Measurements from ENCODE around the gene ARHGAP6.
A peak's percentile ranks its signal among the peaks of the same experiment; 100 is the strongest.

ARHGAP6 gene

DNA sequence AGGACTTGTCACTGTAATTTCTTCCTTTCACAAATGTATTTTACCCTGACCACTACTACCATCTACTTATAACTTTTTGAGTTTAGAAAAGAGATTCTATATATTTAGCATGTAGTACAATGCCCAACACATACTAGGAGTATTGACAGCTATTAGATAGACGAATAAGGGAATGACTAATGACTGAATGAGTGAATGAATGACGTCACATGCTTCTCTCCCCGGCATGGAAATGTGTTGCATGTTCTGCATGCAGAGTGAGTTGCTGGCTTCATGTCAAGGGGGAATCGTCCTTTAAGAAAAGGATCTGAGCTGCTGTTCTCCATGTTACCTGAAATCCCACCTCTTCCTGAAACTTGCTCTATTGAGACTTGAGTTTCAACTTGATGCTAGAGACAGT, 459.9 kb downstream of the ARHGAP6 start:
- no peak for DNase-seq

DNA sequence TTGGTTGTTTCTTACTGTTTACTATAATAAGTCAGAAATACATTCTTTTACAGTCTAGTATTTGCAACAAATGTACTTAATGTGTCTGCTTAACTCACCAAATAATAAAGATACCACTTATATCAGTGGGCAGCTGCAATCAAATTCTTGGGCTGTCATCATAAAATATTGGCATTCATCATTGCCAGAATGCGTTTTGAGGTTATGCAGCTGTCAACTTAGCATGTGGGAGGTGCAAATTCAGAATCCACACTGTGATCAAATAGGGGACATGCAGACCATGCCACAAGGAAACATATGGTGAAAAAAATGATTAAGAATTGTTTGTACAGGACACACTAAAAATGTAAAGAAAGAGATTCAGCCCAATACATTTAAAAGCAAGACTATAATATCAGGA, 468.0 kb downstream of the ARHGAP6 start:
- no peak for DNase-seq

DNA sequence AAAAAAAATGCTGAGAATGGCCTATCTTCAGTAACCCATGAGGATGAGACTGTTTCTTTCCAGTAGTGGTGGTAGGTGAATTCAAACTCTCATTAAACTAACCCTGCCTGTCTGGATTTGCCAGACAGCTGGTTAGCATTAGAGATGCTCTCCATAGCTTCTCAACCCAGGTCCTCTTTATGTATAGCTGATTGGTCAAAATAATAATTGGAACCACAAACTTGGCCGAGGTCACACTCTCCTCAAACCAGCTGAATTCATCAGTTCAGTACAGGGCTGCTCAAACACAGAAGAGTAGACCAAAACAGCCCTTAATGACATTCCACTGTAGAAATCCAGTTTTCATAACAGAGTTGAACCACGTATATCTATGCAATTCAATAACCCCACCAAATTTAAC, 469.2 kb downstream of the ARHGAP6 start:
- DNase-seq, result no peak

DNA sequence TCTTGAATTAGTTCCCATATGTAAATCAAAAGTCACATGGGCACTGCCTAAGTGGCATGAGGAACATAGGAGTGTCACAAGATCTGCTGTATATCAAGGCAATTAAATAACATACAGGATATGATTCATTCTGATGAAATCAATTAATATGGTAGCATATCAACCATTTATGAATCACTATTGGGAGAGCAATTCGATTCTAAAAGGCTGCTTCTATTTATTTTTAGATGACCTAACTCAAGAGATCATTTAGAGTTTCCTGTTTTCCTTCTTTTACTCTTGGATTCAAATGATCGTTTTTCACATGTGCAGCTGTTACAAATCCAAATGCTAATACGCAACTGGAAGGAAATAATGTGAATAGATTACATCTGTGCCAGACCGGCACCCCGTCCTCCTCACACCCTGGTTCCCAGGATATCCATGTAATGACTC, 472.7 kb downstream of the ARHGAP6 start:
- DNase-seq, result no peak

DNA sequence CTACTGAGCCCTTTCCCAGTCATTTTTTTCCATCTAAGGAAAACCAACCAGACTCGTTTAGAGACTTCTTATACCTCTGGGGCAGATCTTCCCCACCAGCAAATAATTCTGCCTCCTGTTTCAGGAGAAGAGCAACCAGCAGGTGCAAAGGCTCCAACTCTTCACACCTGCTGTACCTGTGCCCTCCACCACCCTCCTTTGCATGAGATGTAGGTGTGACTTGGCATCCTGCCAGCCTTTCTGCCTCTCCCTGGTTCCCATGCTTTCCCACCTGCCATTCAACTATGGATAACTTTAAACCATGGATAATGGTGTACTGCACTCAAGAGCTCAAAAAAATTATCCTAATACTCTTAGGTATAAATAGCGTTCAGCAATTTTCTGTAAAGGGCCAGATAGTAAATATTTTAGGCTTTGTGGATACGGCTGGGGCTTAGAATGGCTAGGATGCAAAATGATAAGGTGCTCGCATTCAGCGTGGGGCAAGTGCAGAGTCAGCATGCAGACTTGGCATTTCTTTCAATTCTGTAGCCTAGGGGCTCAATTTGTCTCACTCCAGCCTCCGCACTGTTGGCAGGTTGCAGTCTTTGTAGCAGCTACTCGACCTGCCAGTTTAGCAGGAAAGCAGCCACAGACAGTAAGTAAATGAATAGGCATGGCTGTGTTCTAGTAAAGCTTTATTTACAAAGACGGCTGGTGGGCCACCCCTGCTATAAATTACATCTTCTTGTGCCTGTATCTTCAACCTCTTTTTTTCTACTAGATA, 474.8 kb downstream of the ARHGAP6 start:
- no peak for DNase-seq

DNA sequence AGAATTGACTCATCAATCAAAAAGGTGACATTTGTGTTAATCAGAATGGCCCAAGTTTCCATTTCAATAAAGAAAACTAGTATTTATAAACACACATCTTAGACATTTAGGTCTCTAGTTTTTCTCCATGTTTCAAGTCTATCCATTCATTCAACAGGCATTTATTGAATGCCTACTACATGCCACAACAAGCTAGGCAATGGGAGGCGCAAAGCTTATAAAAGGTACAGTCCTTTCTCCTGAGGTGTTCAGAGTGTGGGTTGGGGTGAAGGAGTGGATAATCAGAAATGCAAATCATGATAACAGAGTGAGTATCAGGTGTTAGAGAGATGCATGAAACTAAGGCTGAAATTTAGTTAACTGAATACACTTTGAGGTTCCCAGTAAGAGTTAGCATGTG, 476.6 kb downstream of the ARHGAP6 start:
- no peak for DNase-seq

DNA sequence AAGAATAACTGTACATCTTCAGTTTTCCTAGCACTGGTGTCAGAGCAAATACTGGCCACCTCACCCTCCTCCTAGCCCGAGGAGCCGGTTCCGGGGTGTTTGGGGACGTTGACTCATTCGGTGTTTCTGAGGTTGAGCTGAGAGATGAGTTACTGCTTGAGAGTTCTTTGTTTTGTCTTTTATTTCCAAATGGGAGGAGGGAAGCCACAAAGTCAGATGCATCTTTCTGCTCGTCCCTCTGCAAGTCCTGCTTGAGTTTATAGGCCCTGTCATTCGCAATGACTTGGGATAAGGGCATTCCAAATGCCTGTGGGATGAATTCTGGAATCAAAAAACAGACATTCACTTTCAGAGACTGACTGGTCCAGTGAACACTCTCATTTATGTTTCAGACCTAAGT, 477.1 kb downstream of the ARHGAP6 start:
- DNase-seq, result no peak

DNA sequence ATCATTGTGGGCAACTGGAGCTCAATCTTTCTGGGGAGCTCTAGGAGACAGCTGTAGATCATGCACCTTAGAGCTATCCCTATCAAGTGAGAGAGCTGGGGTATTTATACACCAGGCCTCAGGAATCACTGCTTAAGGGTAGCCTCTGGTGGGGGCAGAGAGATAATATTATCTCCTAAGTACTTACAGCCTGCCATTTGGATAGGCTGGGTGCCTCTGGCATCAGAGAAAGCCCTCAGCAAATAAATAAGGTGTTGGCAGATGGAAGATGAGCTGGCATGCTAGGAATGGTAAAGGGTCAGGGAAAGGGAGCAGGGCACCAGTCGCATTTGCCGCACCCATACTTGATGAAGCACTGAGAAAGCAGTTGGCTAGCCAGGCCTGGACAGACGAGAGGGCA, 478.7 kb downstream of the ARHGAP6 start:
- DNase-seq, result no peak

DNA sequence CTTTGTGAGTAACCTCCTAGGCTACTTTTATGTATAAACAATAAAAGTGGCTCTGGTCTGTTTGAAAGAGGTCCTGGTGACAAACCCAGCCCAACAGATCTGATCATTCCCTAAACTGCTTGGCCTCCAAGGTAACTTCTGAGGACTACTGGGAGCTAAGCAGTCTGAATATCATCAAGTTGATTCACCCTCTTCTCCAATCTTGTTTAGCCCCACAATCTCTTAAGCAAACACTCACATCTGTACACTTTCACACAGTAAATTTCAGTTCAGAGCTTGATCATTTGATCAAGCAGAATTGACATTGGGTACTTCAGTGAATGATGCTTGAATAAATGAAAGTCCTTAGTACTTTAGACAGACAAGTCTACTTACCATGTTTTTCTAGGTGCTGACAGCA, 479.9 kb downstream of the ARHGAP6 start:
- no peak for DNase-seq

DNA sequence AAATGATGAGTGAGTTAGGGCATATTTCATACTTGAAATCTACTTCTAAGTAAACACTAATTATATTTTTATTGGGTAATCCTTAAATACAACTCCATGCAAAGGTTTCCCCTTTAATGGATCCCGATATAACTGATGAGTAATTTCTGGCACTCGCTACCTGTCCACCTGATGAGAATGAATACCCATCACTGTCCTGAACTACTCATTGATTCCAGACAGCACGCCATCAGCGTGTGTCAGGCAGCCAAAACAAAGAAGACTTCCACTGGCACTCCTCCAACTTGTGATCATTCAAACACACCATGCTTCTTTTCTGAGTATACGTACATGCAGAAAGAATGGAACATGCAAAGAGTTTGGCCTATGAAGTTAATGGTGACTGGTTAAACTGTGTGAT, 485.1 kb downstream of the ARHGAP6 start:
- DNase-seq, result no peak

DNA sequence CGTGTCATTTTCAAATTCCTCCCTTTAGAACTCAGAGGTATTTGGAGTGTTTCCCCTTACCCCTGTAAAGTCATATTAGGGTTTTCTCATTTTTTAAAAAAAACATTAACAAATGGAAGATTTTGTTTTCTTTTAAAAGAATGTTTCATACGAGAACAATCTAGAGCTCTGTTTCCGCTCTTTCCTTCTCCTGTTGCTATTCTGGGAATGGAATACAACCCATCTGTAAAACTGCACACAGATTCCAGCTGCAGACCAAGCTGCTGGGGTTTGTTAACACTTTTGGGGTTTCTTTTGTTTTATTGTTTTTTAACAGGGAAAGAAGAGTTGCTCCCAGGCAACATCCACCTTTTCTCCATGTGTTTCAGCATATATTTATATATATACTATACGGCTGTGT, 493.3 kb downstream of the ARHGAP6 start:
- DNase-seq, result no peak

DNA sequence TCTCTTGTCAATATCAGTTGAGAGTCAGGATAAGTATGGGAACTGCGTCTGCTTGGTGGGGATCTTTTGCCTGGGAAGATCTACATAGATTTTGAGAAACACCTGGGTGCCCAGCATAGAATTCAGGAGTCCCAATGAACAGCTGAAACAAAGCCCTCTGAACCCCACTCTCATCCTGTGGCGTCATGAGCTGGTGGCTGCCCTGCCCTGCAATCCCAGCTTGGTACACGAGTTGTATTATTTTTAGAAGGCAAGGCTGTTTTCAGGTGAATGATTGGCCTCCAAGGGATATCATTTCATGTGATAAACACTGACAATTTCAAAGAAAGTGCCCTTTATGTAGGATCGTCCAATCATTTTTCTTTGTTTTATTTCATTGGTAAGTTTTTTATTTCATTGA, 493.8 kb downstream of the ARHGAP6 start:
- no peak for DNase-seq

DNA sequence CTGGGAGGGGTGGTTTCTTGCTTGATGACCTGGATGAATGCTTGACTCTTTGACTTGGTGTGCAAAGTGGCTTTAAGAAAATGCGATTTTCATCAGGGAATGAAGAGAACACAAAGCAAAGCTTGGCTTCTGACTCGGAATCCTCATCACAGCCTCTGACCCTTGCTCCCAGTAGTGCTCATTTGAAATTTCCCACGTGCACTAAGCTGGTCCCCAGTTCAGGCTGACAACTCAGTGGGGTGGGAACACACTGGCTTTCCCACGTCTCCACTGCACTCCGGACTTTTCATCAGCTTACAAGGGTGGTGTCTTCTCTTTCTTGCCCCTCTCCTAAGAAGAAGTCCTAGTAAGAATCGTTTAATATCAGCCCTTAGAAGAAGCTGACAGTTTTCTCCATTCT, 501.3 kb downstream of the ARHGAP6 start:
- DNase-seq, result no peak

DNA sequence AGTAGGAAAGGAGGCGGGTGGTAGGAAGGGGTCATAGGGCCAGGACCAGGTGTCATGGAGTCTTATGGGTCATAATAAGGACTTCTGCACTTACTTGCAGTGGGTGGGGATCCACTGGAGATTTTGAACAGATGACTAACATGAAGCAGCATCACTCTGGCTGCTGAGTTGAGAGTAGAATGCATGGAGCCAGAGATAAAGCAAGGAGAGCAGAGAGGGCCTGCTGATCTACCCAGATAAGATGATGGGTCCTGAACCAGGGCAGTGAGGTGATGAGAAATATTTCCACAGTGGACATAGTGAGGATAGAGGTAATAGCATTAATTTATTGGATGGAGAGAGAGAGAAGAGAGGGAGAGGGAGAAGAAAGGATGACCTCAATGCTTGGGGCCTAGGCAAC, 506.6 kb downstream of the ARHGAP6 start:
- no peak for DNase-seq

DNA sequence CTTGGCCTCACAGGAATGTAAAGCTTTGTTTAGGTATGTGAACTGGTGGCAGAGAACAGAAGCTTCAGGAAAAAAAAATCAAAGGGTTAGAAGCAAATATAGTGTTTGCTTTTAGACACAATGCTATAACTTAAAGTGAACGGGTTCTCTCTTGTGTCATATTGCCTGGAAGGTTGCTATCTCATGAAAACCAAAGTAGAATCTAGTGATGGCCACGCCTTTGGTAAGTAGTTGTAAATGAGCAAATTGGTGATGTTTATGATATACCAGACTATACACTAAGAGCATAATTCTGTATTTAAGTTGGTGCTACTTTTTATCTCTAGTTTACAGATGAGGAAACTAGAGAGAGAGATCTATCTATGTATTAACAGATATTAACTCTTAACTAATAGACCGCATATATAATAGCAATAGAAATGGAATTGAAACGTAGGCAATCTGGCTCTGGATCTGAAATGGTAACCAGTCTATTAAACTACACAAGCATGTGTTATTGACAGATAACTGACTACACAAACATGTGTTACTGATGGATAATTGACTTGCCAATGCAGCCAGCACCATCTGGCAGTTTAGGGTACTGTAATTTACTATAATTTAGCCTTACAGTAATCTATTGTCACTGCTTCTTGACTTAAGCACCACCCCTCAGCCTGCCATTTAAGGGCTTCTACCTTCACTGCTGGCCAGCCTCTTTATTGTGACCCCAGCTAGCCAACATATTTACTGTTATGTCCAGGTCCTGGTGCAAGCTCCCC, 513.7 kb downstream of the ARHGAP6 start:
- no peak for DNase-seq

DNA sequence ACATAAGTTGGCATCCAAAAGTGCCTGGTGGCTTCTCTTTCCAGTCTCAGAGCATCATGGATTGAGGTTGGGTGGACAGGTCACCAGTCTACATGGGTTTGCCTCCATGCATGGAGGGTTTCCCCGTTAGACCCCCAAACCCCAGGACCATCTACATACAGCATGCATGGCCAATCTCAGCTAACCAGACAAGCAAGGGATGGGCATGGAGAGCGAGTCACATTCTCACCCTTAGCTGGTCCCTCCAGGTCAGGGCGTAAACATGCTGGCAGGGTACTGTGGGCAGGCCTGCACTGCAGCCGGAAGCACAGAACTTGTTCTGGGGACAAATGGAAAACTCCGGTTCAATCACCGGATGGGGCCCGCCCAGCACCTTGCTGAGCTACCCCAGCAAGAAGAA, 517.3 kb downstream of the ARHGAP6 start:
- no peak for DNase-seq

DNA sequence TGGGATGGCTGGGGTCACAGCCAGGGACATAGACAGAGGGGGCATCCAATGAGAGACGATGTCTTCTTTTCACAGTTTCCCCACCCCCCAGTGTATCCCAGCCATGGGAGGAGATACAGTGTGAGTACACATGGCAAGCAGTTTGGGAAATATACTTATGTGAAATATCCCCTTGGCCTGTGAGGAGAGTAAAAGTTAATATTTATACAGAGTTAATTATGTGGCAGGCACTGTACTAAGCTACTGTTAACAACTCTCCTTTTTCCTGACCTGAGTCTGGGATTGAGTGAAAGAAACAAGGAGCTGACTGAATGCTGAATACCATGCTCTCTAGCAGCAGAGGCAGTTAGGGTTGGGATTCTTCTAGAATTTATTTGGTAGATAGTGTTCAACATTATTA, 519.3 kb downstream of the ARHGAP6 start:
- no peak for DNase-seq

DNA sequence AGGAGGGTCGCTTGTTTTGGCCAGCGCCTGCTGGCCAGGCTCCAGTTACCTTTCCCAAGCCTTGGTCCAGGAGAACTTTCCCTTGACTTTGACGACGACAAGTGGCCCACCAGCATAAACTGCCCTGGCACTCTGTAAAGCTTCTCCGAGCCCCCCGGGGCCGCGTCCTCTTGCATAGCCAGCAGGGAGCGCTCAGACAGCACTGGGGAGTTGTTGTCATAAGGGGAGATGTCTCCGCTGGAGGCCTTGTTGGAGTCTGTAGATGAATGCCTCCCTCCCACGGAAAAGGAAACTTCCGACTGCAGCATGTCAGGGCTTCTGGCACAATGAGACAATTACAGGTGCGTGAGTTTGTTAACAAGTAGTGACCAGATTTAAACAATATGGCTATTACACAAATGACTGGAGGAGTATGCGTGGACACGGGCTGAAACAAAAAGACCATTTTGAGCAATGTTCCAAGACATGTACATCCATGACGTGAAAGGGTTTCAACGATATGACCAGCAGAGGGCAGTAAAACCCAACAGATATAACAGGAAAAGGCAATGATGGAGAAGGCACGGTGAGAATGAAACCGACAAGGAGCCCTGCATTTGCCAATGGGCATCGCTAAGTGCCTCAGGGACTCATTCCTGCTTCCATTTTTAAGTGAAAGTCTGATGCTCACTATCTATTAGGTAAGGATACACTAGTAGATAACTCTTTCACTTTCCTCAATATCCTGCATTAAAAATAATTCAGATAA, 521.6 kb downstream of the ARHGAP6 start:
- DNase-seq, result peak; percentile 63

DNA sequence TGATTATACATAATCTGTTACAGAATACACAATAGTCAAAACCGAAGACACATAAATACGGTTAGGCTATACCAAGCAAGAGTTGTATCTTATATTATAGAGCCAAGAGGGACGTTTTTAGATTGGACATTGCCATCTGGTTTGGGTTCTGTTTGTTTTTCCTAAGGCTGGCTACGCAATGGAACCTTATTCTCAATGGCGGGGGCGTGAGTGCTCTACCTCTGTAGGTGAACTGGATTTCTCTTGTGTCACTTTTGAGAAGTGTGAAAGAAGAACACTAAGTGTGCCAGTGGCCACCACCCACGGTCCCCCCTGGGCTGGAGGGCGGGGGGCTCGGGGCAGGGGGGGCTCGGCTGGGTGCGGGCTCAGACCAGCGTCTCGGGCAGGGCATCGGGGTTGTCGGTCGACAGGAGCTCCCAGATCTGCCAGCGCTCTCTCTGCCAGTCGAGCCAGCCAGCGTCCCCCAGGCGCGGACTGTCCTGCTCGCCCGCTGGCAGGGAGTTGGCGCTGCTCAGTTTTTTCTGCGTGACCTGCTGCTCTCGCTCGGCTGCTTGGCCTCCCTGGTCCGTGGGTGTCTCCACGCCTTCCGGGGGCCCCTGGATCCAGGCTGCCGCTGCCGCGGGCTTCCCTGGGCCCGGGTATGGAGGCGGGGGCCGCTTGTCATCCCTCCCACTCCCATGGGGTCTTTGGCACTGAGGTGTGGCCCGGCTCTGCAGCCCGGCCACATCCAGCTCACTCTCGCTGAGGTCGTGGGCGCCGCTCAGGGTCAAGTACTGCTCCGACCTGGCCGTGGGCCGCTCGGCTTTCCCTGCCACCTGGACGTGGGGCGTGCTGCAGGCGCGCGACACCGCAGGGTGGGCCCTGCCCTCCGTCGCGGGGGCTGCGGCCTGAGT, 527.0 kb downstream of the ARHGAP6 start:
- DNase-seq, result no peak

DNA sequence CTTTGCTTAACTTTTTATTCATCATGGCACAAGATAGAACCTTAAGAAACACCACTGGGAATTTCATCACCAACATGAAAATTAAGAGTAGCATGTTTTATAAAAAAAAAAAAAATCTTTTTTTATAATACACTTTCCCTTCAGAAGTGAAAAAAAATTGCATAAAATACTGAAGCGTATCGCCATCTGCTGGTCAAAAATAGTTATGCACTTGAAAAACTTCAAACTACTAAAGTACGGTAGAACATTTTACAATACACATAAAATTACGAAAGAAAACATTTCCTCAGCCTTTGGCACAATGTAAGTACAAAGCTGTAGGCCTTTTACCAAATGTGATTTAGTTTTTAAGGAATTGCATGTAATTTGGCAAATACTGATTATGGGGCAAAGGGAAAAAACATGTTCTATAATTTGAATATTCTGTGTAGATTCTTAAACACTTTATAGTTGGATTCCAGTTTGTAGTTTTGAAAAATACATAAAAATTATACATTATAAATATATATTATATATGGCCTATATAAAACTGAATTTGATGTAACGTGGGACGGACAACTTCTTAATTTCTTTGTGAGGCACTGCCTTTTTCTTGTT, 528.1 kb downstream of the ARHGAP6 start:
- no peak for DNase-seq

DNA sequence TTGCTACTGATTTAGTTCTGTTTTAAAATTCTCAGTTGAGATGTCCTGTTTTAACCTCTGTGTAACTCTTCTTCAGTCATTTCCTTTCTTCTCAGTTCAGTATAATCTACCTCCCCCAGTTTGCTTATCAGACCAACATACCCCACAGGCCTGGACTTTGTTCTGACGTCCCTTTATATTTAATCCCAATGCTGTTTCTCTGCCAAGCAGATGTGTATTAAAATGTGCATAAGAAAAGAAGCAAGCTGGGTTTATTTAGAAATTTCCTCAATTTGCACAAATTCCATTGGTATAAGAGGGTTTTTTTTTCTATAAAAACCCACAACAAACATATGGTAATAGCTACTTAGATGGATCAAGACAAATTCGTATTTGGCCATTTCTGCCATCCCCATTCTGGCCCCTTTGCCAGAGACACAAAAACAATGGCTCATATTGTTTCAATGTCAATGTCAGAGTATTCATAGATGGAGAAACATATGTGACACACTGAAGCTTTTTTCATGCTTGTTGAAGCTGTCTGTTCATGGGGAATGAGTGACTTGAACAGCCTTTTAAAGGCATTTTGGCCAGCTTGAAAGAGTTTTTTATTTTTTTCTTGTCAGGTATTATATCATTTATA, 530.0 kb downstream of the ARHGAP6 start:
- no peak for DNase-seq

DNA sequence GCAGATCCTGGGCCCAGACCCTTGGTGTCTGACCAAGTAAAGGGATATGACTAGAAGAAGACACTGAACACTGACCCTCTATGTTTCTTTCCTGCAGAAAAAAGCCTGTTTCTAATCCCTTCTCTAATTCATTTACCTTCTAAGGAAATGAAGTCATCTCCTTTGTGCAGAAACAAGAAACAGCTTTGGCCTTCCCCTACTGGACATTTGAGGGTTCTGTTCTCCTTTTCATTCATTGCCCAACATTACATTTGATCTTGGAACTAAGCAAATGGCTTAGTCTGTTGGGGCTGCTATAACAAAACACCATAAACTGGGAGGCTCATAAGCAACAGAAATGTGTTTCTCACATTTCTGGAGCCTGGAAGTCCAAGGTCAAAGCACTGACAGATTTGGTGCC, 534.6 kb downstream of the ARHGAP6 start:
- no peak for DNase-seq
